HG02870 (cell line): ENCODE measurements around the gene POLD4.

ENCODE experiments used
- ATAC-seq: cut with Tn5 transposase; IDR thresholded peaks from one replicate; pipeline ENCODE4 v1.9.1; 2021; ENCODE audit warnings: mild to moderate bottlenecking, moderate library complexity; ENCODE audit not compliant: unreplicated experiment

POLD4 gene

GRCh38 chr11:67371911-67372320, 18.6 kb upstream of the POLD4 start:
- no peak for ATAC-seq

DNA sequence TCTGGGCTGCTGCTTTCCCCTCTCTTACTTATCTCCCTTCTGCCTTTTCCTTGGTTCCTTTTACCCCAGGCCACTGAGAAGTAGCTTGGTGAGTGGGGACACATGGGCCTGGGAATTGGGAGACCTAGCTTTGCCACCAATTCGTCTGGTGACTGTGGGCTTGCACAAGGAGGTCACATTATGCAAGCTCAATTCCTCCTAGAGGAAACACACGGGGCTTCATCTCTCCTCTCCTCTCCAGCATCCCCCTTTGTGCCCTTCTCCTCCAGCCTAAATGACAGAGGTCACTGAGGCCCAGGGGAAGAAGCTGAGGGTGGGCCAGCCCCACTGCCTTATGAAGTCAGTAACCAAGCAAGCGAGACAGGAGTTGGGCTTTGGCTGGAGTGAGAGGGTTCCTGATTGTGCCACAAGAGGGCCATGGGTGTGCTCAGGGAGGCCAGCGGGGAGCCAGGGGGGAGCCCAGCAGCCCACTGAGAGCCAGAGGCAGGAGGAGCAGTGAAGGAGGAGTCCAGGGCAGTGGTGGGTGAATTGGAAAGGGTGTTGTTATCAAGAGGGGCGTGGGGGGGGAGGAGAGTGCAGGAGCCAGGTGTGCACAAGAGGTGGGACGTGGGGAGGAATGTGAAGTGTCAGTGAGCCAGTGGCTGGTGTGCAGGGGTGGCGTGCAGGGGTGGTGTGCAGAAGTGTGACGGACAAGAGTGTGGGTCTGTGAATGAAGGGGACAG, 18.0 kb upstream of the POLD4 start:
- ATAC-seq, result no peak

GRCh38 chr11:67370351-67371076, 17.2 kb upstream of the POLD4 start:
- ATAC-seq, result no peak

GRCh38 chr11:67369801-67370284, 16.5 kb upstream of the POLD4 start:
- ATAC-seq, result no peak

DNA sequence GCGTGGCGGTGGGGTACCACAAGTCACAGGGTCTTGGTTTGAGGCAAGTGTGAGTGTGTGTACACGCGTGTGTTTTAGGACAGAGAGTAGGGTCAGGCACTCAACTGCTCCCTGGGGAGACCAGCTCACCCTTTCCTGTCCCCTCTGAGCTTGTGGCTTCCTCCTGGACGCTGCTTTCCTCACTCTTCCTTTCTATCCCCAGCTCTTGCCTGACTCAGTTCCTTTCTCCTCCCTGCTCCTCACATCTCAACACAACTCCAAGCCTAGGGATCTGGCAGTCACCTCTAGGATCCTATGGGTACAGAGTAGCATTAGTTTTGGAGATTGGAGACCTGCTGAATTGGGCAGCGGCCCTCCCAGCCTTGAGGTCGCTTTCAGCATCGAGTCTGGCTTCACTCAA, 15.9 kb upstream of the POLD4 start:
- no peak for ATAC-seq

- ATAC-seq, result no peak
These were observed 15.3 kb upstream of the POLD4 start for GRCh38 chr11:67368621-67369020.

GRCh38 chr11:67367761-67368227, 14.4 kb upstream of the POLD4 start:
- ATAC-seq, result no peak

- ATAC-seq, result no peak
These were observed 13.8 kb upstream of the POLD4 start for GRCh38 chr11:67366961-67367760.

DNA sequence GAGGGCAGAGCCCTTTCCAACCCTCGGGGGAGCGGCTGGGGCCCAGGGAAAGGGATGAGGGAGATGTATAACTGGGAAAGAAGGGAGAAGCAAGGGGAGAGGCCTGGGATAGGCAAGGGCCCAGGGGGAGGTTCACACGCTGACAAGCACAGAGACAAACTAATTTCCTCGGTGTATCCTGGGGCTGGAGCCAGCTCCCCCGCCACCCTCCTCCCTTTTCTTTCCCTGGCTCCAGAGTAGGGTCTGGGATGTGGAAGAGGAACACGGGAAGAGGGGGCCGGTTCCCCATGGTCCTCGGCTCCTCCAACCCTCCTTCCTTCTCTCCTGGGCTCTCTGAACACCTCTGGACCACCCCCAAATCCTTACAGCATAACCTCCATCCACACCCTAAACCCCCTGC, 13.2 kb upstream of the POLD4 start:
- no peak for ATAC-seq

- no peak for ATAC-seq
These were observed 12.5 kb upstream of the POLD4 start for GRCh38 chr11:67365736-67366444.

DNA sequence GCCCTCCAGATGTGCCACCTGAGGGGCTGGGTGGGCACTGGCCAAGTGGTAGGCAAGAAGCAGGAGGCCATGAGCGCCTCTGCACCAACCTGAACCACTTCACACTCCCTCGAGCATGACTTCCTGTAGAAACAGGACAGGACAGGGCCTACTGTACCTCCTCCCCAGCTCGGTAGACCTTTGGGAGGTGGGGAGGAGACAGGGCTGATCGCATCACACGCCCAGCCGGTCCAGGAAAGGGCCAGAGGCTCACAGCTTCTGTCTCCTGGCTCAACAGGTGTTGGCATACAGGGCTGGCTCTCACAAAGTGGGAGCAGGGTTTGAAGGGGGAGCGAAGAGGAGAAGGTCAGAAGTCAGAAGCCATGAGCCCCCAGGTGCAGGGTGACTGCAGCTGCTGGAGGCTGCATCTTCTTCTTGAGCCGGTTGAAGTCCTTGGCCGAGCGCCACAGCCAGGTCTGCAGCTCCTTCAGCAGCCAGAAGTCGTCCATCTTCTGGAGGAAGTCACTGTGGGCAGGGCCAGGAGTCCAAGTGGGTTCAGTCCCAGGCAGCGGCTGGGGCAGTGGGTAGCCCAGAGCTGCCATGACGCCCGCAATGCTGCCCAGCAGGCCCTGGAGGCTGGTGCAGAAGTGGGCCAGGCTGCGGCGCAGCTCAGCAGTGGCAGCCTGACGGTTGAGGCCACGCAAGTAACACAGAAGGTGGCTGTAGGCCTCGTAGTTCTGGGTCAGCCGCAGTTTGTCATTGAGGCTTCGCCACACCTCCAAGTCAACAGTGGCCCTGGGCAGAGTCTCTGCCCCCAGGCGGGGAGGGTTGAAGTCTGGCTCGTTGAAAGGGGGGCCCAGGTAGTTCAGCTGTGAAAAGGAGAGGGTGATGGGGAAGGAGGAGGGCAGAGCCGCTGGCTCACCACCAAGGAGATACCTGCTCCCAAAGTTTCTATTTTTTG, 11.7 kb upstream of the POLD4 start:
- ATAC-seq, result no peak

- ATAC-seq, result no peak
These were observed 10.8 kb upstream of the POLD4 start for GRCh38 chr11:67364169-67364568.

DNA sequence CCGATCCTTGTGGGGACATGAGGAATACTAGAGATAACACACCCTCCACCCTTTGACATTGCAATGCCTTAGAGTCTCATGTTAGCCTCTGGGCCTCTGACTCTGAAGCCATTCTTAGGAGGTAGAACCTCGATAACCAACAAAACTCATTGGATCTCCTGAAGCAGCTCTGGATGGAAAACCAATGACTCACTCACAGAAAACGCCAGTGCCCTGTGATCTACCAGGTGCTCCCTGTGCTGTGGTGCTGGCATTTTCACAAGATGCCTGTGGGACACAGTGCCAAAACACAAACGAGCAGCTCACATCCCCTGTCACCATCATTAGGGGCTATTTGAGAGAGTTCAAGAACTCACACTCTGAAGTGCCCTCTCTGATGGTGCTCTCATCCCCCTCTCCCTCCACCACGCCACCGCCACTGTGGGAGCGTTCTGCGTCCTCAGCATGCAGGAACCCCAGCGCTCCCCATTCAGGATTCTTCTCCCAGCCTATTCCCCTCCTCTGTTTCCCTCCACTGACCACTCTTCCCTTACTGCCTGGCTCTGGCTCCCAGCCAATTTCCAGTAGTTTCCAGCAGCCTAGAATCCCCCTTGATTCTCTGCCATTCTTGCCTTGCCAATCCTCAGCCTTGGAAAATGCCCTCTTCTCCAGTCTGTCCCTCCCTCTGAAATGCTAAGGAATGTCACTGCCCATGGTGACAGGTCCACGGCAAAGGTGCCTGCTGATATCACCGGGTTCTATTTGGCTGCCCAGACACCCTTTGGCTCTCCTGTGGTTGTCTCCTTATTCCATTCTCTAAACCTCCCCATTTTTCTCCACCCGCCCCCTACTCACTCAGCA, 4.7 kb upstream of the POLD4 start:
- ATAC-seq, result no peak

DNA sequence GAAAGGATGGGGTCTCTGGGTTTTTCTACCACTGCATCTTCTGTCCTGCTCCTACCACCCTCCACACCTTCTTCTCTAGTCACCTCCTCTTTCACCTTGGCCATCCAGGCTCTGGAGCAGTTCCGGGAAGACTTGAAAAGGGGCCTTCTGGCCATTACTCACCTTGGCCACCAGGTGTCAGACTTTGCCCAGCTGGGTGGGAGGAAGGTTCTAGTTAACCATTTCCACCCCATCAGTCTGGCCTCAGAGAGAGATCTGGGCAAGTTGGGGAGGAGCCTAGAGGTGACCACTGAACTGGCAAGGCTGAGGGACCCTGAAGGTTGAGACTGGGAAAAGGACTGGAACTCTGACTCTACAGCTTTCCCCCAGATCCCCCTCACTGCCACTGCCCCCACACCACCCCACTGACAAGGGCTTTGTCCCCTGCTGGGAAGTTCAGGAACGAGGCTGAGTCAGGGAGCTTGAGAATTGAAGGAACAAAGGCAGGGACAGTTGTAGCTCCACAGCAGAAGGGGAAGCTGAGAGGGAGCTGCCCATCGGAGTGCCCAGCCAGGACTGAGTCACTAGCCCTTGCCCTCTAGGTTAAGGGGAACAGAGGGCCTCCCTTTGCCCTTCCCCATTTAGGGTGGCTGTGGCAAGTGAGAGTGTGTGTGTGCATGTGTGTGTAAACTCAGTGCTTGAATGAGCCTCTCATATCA, 3.7 kb upstream of the POLD4 start:
- ATAC-seq, result no peak

GRCh38 chr11:67356387-67356863, 3.1 kb upstream of the POLD4 start:
- no peak for ATAC-seq

GRCh38 chr11:67355794-67356386, 2.5 kb upstream of the POLD4 start:
- no peak for ATAC-seq

DNA sequence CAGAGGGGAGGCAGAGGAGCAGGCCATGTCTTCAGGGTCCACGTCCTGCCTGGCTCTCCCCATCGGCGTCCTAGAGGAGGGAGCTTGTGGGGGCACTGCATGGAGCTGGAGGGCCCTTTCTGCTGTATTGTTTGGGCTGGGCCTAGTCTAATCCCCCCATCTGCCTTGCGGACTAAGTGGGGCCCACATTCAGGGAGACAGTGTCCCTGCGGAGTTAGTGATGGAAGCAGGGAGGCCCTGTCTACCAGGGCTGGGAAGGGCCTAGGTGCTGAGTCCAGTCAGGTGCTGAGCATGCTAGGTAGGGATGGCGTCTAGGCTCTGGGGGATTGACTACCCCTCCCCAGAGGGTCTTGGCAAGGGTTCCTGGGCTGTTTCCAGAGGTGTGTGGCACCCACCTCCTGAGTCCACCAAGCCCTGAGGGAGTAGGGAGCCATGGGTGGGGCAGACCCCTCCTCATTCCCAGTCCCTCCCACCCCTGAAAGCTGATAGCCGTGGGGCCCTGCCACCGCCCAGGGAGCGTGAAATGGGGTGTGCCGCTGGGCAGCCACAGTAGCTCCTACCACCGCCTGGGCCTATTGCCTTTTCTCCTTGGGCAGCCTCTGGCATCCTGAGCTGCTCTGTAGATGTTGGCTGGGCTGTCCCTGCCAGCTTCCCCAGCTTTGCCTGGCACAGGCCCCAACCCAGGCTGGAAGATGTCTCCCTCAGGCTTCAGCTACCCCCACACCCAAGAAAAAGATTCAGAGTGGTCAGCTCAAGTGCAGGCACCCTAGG, 1.9 kb upstream of the POLD4 start:
- no peak for ATAC-seq
